PC-9 (cell line): Measurements from ENCODE around the gene NUDT17. TPM values are rescaled to one million over a fixed set of nuclear protein-coding genes. Genes with fewer than 3 reads are reported as not detected.
A peak's percentile ranks its signal among the peaks of the same experiment; 100 is the strongest.

Experiments
- BruUV-seq: library from RNA; stranded (reverse); fragments of 400-500 nt; replicated peaks from 2 replicates; lab custom pipeline; 2021; lab: Mats Ljungman, UMichigan
- CTCF ChIA-PET: fragments of 300-600 bp; sonication (Branson Sonifier 250); formaldehyde crosslinking; loops from one replicate; lab custom pipeline; 2022; ENCODE audit warnings: antibody characterized with exemption; lab: Charles Lee
- POLR2A ChIA-PET: fragments of 300-600 bp; sonication (Branson Sonifier 250); formaldehyde crosslinking; loops from one replicate; lab custom pipeline; 2022; ENCODE audit warnings: antibody characterized with exemption; ENCODE audit not compliant: unreplicated experiment; lab: Charles Lee
- DNase-seq, 2 experiments: peaks; one replicate each; pipeline versions ENCODE4 v3.0.0 to v3.0.0-alpha.2; 2015 to 2022; ENCODE audit warnings: mixed read lengths in 1 of 2
- H2AFZ ChIP-seq: fragments of 200-600 bp; sonication (generic); 2 replicates; pipeline ENCODE4 v1.8.1; 2017; ENCODE audit warnings: antibody characterized with exemption
- H3F3A ChIP-seq: fragments of 200-600 bp; sonication (generic); 2 replicates; pipeline ENCODE4 v1.8.1; 2017; ENCODE audit warnings: antibody characterized with exemption, mild to moderate bottlenecking, low read depth; ENCODE audit not compliant: insufficient read depth
- H3K27ac ChIP-seq: fragments of 200-600 bp; sonication (generic); 2 replicates; pipeline ENCODE4 v1.6.1; 2016; ENCODE audit warnings: mixed run types
- H3K27me3 ChIP-seq: fragments of 200-600 bp; sonication (generic); 2 replicates; pipeline ENCODE4 v1.6.1; 2016; ENCODE audit warnings: low read depth, mixed run types; ENCODE audit not compliant: insufficient read depth
- H3K36me3 ChIP-seq: fragments of 200-600 bp; sonication (generic); 2 replicates; pipeline ENCODE4 v1.6.1; 2016; ENCODE audit warnings: low read depth, mixed run types
- H3K4me1 ChIP-seq: fragments of 200-600 bp; sonication (generic); replicated peaks from 2 replicates; pipeline ENCODE4 v1.6.1; 2016; ENCODE audit warnings: mixed run types; ENCODE audit not compliant: insufficient read depth
- H3K4me2 ChIP-seq: fragments of 200-600 bp; sonication (generic); 2 replicates; pipeline ENCODE4 v1.6.1; 2017; ENCODE audit warnings: mixed run types
- H3K4me3 ChIP-seq: fragments of 200-600 bp; sonication (generic); 2 replicates; pipeline ENCODE4 v1.6.1; 2016; ENCODE audit warnings: mixed run types
- H3K79me2 ChIP-seq: fragments of 200-600 bp; sonication (generic); 2 replicates; pipeline ENCODE4 v1.6.1; 2017; ENCODE audit warnings: low read depth, mixed run types
- H3K9me2 ChIP-seq: fragments of 200-600 bp; sonication (generic); 2 replicates; pipeline ENCODE4 v1.8.1; 2017; ENCODE audit warnings: mild to moderate bottlenecking; ENCODE audit not compliant: insufficient read depth
- H3K9me3 ChIP-seq: fragments of 200-600 bp; sonication (generic); 2 replicates; pipeline ENCODE4 v1.8.1; 2016; ENCODE audit warnings: low read depth; ENCODE audit not compliant: insufficient read depth
- H4K20me1 ChIP-seq: fragments of 200-600 bp; sonication (generic); 2 replicates; pipeline ENCODE4 v1.8.1; 2017; ENCODE audit not compliant: insufficient read depth
- CTCF ChIP-seq: fragments of 200-600 bp; sonication (generic); conservative IDR thresholded peaks from 2 replicates; pipeline ENCODE4 v1.6.1; 2017; ENCODE audit warnings: mixed run types, antibody characterized with exemption, mild to moderate bottlenecking, moderate library complexity
- EZH2 ChIP-seq: fragments of 200-600 bp; sonication (generic); IDR thresholded peaks from 2 replicates; pipeline ENCODE4 v1.8.0; 2017; ENCODE audit warnings: antibody characterized with exemption, low read depth
- intact Hi-C: fragments of 100-400 bp; cut with micrococcal nuclease; formaldehyde crosslinking; loops from one replicate; pipeline ENCODE4 v1.10.0; 2022; ENCODE audit not compliant: unreplicated experiment
- total RNA-seq: library from RNA; stranded (reverse); gene quantifications from 2 replicates; pipeline ENCODE4 v1.2.3, GENCODE V29; 2021

NUDT17 gene
- total RNA-seq, 1 experiment from 2014 or later: 1.0 TPM

- no peak overlapping the region for H3K4me2 ChIP-seq
- TF ChIP-seq EZH2 (no peak), CTCF (no peak)
- H3F3A ChIP-seq: peaks cover 20% of the 10 kb centered on the region
- ChIA-PET CTCF (interaction anchor here (0.9 to 2.5 kb wide), 2 partner anchors 11 to 20 kb away, joined by 3 to 8 read pairs; no protein-coding TSS in a partner anchor), POLR2A (interaction anchor here (0.6 to 1.0 kb wide), 4 partner anchors 20 to 108 kb away, joined by 4 to 7 read pairs (median 5); no protein-coding TSS in a partner anchor)
- no peaks in the 10 kb centered on the region for H3K27me3 ChIP-seq
- DNase-seq: no peak
- no peaks in the 10 kb centered on the region for H3K36me3 ChIP-seq
- no peak overlapping the region for H3K27ac ChIP-seq
- no peaks in the 10 kb centered on the region for H3K79me2 ChIP-seq
- no peaks in the 10 kb centered on the region for H3K9me3 ChIP-seq
- no peak overlapping the region for H2AFZ ChIP-seq
- no peaks in the 10 kb centered on the region for H4K20me1 ChIP-seq
- no peak overlapping the region for H3K4me3 ChIP-seq
- H3K4me1 ChIP-seq: peaks cover 41% of the 10 kb centered on the region
- 0 out of 2 replicates have a peak, but pooled peaks cover 4% of the 10 kb centered on the region for H3K9me2 ChIP-seq
- BruUV-seq: no TSS peak
- intact Hi-C loops: no loop called here
Observed at GRCh38 chr1:145879775-145880174, 34.3 kb downstream of the NUDT17 start.

- Histone ChIP-seq H3K9me2 (no peaks in the 10 kb centered on the region), H3K4me3 (no peak overlapping the region), H3K27ac (no peak overlapping the region), H3K4me2 (no peak overlapping the region), H3K27me3 (no peaks in the 10 kb centered on the region), H3K9me3 (no peaks in the 10 kb centered on the region), H3F3A (peaks cover 14% of the 10 kb centered on the region; the same call in 1 of the 2 replicates), H3K4me1 (peaks cover 30% of the 10 kb centered on the region), H4K20me1 (no peaks in the 10 kb centered on the region), H3K79me2 (no peaks in the 10 kb centered on the region), H2AFZ (no peak overlapping the region), H3K36me3 (no peaks in the 10 kb centered on the region)
- ChIA-PET CTCF (no interaction called here), POLR2A (no interaction called here)
- BruUV-seq: no TSS peak
- no peak for TF ChIP-seq EZH2
- TF ChIP-seq CTCF: no peak
- no peak for DNase-seq
- intact Hi-C loops: no loop called here
Observed at GRCh38 chr1:145884675-145885074, 39.2 kb downstream of the NUDT17 start.

DNA sequence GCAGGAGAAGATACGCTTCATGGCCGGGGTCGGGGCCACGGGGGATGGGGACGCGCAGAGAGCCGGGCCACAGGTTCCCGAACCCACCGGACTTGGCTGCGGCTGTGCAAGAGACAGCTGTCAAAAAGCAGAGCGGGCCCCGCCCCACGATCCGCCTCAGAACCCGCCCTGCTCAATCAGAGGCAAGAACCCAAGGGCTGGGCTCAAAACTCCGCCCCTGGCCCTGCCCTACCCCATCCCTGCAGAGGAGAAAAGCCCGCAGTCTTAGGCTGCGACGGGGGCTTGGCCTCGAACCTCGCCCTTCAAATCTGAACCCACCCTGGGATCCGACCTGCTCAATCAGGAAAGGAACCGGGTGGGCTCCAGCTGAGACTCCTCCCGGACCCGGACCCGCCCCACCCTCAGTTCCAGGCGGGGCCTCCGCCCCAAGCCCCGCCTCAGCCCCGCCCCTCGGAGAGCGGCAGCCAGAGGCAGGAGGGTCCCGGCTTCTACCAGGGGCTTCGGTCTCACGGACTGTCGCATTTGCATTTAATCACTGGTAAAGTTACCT lies 40.4 kb downstream of the NUDT17 start, which contains the start of gene ANKRD35:
Gene ANKRD35, minus strand, starts transcription at position 129 of the 550 bp plus-strand sequence. Its CDS starts 108 bp downstream, at position 21.
- Histone ChIP-seq H3K4me2 (peak within 1 kb of the TSS; percentile 89), H3K9me2 (no peaks in the 10 kb centered on the region), H3K4me1 (peaks cover 32% of the 10 kb centered on the region), H4K20me1 (no peaks in the 10 kb centered on the region), H3F3A (peaks cover 14% of the 10 kb centered on the region), H2AFZ (peak within 1 kb of the TSS; percentile 91), H3K79me2 (no peaks in the 10 kb centered on the region), H3K27me3 (no peaks in the 10 kb centered on the region), H3K36me3 (no peaks in the 10 kb centered on the region), H3K4me3 (peak within 1 kb of the TSS; percentile 58), H3K27ac (no peak within 1 kb of the TSS), H3K9me3 (no peaks in the 10 kb centered on the region)
- no TSS peak for BruUV-seq
- POLR2A ChIA-PET: no interaction called here
- TF ChIP-seq EZH2: no peak
- TF ChIP-seq CTCF: no peak
- CTCF ChIA-PET: no interaction called here
- peak; percentile 59 to 71 for DNase-seq
- intact Hi-C loops: no loop called here
